NCI-H1417 treated with DMSO at 0.1 percent for 48 hours (cell line): ENCODE data around the gene CZIB.

Experiments
- DNase-seq: peaks from one replicate; lab custom pipeline; 2025; lab: John Stamatoyannopoulos, UW

CZIB gene

DNA sequence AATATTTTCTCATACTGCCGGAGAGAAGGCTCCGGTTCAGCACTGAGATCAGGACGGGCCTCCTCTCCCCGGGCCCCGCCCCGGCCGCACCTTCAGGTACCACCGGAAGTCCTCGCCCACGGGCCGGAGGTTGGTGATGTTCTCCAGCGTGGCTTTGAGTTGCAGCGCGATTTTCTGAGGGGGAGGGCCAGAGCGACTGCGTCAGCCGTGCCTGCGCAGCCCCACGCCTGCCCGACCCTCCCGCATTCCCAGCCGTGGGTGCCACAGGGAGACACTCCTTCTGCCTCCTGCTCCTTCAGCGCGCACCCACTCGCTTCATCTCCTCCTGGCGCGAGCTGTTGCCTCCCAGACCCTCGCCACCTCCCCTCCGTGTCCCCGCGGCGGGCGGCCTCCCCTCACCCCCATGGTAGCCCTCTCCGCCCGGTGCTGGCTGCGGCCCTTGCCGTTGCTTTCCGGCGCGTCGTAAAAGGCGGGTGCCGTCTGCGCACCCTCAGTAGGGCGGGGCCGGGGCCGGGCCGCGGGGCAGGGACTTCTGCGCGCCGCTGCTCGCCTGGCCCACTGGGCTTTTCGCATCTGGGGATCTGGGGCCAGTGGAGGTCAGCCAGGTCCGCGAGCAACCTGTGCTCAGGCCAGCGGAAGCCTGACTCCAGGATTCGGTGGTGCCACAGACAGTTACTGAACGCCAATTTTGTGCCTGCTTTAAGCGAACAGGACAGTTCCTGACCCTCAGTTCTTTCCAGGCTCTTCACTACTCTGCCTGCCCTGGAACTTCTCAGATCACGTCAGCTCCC is at the start of gene CZIB:
Gene CZIB (minus strand): TSS at position 464 of the 791 bp plus-strand sequence. CDS start 59 bp downstream, at position 405.
- peak; percentile 77 for DNase-seq

DNA sequence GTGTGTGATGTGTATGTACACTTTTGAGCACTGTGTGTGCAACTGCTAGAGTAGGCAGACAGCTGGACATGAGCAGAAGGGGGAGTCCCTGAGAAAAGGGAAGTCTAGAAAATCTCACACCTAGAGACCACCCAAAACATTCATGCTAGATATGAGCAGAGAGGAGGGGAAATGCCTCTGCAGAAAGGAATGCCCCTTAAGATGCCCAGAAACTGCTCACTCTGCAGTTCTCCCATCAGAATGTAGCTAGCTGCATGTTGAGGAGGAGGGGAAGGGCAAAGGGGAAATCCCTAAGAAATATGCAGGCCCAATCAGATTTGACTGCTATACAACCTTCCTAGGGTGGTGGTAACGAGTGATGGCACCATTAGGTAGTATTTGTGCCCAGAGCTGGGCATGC is 49.7 kb upstream of the CZIB start:
- DNase-seq: no peak

DNA sequence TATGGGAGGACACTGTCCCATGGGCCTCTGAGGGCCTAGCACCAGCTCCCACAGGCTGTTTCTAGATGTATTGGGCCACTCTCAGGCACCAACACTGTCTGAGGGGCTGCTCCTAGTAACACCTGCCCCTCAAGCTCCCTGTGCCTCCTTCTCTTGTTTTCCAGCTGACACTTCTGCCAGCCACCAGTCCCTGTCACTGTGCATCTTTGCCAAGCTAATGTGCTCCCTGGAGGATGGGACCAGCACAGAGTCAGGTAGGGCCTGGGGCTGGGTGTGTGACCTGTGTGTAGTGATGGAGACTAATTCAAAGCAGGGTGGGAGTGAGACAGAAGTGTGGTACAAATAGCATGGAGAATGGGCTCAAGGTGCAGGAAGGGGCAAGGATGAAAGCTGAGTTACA is 47.3 kb upstream of the CZIB start:
- no peak for DNase-seq

DNA sequence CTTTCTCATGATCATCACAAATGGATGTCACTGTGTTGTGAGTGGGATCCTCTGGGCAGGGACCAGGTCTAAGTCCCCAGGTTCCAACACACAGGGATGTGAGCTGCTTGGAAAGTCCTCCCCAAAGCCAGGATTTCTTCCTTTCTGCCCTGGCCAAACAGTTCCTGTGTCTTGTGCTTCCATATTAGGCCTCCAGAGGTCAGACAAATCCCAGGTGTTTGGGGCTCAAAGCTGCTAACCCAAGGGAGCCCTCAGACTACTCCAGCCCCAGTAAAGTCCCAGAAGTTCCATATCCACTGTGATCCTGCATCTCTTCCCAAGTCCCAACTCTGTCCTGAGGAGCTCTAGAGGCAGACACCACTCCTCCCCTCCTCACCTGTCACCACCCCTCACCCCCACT is 45.6 kb upstream of the CZIB start:
- DNase-seq: no peak

DNA sequence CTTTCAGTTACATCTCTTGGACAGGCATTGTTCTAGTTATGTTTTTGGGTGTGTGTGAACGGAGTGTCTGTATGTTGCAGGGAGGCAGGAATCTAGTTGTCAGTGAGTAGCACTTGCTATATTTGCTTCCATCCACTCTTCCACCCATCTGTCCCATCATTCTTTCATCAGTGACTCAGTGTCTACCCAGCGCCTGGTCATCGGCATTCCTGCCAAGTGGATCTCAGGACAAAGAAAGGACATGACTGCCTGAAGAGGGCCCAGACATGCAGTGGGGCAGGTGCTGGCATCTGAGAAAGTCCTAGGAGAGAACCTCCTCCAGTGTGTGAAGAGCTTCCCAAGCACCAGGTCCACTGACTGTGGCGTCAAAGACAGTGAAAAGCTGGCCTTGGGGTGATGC is 45.1 kb upstream of the CZIB start:
- DNase-seq: no peak

DNA sequence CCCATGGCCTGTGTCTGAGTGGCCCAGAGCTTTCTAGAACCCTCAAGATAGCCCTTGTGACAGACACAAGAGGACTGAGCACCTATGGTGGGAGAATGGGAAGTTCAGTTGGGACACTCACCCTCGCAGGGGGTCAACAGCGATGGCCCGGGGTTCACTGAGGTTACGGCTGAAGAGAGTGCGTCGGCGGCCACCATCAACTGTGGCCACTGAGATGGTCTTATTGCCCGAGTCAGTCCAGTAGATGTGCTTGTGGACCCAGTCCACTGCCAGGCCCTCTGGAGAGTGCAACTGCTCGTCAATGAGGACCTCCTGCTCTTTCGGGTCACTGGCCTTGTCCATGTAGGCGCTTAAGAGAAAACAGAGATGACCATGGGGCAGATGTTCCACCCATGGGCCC is 43.6 kb upstream of the CZIB start:
- DNase-seq: no peak

DNA sequence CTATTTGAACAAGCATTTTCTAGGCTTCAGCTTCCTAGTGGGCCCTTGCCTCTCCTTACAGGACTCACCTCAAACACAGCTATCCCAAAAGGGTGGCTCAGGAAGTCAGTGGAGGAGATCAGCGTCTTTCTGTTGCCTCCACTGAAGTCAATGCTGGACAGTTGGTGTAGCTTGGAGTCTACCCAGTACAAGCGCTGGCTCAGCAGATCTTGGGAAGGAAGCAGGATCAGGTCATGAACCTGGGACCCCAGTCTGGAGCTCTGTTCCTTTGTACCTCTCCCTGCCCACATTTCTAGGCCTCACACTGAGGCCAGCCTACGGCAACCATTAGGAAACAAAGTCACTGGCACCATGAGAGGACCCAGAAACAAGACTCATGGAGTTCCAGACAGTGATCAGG is 41.6 kb upstream of the CZIB start:
- DNase-seq: no peak

DNA sequence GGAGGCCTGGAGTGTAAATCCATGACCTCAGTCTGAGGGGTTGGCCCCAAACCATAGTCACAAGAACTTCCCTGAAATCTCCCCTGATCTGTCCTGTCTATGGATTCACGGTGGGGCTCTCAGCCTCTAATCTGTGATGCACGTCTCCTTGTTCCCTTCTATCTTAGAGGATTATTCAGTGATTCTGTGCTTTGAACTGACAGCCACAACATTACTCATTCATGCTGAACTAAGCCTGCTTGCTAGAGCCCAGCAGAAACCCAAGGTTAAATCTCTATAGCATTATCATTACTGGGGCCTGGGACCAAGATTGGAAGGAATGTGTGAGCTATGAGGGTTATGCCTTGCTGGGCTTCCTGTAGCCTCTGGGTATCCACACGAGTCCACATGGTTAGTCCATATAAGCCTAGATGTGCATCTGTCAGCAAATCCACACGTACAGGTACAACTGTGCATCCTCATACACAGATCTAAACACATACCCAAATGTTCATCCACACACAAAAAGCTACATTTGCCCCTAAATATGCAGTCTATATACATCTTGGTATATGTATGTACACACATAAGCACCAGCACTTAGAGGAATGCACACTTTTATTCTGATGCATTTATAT is 40.3 kb upstream of the CZIB start:
- DNase-seq: no peak

DNA sequence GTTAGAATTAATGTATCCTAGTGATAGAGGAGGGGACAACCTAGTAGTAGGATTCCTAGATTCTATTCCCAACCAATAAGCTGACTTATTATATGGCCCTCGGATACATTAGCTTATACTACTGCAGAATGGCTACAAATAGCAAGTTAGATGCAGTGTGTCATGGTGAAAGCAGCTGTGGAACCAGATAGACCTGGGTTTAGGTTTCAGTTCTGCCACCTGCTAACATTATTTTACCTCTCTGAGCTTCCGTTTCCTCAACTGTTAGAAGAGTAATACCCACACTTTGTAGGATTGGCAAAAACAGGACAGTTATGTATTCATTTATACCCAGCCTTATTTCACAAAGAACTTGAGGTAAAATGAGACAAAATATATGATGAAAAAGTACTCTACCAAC is 39.5 kb upstream of the CZIB start:
- DNase-seq: no peak

DNA sequence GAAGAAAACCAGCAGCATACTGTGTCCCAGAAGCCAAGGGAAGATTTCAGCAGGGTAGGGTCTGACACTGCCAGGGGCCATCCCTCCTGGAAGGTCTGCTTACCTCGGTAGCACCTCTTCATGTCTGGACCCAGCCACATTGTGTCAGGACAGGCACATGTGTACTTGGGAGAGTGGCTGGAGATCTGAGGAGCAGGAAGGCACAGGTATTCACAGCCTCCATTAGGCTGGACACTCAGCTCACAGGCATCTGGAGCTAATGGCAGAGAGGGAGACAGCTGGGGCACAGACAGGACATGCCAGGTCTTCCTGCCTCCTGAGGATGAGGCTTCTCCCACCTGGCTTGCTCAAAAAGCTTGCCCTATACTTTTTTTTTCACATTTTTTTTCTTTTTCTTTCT is 37.8 kb upstream of the CZIB start:
- no peak for DNase-seq

DNA sequence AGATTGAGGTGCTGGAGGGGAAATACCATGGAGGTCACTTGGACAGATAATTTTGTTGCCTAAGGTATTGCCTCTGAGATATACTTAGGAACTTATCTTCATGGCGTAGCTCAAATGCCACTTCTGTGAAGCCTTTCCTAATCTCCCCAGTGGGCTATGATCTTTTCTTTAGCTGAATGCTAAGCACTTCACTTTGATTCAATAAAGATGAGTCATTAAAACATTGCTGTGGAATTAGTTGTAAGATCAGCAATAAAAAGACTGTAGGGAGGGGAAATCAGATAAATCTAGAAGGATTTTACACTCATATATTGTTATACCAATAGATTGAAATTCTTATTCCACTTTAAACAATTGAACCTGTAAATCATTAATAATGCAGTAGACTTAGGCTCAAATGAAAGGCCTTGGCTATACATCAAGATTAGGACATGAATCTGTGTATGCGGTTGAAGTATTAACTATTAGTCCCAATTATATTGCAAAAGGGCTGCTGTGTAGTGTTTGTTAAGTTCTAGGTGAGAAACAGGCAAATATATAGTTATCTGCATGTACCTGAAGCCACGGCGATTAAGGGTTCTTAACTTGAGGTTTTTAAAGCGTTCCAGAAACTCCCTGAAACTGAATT is 37.1 kb upstream of the CZIB start:
- no peak for DNase-seq

DNA sequence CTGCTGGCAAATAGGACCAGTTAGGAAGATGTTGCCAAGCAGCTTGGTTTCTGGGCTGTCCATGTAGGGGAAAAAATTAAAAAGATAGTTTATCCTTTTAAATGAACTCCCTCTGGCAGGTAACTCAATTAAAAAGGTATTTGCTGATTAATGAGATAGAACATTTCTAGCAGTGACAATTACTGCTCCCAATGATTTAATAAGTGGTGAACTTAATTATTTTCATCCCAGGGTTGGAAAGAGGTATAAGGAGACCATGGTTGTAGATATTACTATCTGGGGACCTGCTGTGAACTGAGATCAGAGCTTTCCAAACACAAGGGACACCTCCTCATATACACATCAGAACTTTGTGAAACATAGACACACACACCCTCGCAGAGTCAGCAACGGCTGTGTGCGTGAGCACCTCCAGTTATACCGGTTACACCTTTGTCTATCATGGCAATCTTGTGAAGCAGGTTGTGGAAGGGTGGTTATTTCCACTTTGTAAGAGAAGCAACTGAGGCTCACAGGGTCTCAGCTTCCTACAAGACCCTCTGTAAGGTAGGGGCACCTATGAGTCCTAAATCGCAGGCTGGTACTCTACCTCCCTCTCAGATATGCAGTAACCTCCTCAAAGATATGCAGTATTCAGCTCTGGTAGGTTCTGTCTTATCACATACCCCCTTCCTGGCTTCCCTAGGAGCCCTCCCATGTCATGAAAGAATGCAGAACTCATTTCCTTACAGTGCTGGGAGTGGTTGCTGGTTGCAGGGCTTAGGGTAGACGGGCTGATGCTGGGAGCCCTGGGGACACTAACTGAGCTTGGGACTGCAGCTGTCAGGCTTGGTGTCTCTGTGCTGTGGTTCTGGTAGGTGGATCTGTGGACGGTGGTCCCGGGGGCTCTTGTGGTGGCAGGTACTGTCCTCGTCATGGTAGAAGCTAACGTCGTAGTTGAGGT is 36.3 kb upstream of the CZIB start:
- no peak for DNase-seq

DNA sequence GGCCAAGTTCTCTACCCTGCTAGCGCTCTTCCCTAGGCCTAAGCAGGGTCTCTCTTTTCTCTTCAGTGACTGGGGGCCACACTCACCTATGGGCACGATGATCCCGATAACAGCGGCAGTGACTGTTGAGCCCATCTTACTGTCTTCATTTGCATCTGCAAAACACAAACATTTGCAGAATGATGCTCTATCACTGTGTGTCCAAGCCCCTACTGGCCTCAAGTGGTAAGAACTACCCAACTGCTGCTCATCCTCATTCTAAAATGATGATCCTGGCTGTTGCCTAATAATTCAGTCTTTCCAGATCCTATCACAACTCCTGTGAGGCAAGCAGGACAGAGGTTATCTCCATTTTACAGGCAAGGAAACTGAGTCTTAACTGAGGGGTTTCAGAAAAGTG is 34.6 kb upstream of the CZIB start:
- no peak for DNase-seq

DNA sequence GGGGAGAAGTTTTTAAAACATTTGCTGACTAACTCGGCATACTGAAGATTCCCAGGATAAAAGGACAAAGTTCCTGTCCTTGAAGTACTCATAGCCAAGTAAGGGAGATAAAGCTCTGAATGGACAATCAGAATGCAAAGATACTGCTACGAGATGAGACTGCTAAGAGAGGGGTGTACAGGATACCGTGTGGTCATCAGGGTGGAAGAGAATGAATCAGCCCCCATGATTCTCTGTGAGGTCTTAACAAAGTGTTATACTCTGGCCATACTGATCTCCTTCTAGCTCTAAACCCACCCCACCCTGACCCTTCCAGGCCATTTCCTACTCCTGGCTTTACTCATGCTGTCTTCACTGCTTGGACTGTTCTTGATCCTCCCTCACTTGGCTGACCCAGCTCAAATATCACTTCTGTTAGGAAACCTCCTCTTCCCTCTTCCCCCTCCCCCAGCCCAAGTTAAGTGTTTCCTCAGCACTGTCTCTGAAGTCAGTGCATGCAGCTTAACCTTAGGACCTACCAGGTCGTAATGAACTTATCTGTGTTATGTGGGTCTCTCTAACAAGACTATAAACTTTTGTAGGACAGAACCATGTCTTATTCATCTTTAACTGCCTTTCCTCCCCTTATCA is 33.7 kb upstream of the CZIB start:
- no peak for DNase-seq

DNA sequence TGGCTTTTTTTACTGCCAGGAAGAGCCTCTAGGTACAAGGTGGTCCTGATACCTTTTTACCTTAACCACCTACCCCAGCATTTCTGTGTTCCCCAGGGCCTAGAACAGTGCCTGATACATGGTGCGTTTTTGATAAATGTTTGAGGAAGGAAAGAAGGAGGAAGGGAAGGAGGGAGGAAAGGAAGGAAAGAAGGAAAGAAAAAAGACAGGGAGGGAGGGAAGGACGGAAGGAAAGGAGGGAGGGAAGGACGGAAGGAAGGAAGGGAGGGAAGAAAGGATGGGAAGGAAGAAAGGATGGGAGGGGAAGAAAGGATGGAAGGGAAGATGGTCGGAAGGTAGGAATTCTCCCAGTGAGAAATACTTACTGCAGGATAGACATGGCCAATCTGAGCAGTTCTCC is 29.9 kb upstream of the CZIB start:
- no peak for DNase-seq

DNA sequence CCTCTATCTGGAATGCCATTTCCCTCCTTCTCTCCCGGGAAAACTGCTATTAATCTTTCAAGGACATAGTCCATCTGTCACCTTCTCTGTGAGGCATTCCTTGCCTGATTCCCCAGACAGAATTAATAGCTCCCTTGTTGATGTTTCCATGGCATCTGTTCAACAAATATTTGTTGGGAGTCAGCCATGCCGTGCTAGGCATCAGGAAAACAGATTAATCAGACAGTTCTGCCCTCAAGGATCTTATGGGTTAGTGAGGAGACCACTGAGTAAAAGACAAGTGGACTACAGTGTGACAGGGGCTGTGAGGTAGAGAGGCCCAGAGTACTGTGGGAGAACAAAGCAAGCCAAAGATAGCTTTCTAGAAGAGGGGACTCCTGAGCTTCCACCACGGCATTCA is 29.3 kb upstream of the CZIB start:
- no peak for DNase-seq

DNA sequence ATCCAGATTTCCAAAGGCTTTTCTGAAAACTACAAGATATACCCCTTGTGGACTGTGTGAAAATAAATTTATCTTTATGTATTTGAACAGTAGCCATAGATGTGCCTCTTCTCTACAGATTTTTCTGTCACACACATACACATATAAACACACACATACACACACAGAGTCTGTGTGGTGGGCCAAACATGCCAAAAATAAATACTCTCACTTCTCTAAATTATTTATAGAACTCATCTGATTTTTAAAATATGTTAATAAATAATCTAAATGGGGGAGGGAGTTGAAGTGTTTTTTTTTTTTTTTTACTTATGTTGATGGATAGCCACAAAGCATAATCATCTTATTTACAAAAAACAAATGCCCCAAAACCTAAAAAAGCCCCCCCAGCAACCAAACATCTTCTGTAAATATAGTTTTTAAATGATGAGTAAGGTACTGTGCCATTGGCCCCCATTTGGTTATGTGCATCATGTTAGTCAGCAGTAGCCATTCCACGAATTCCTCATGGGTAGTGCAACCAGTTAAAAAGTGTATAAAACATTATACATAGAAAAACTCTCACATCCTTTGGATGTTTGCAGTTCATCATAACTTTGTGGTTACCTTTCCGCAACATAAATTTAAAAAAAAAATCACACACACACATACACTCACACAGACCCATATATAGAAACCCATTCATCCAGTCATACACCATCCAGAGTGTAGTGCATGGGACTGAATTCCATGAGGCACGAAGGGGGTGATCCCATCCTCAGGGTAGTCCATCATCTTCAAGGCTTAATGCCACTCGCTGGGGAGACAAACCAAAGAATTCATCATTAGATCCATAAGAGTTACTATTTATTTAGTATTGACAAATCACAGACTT is 26.1 kb upstream of the CZIB start:
- DNase-seq: no peak

DNA sequence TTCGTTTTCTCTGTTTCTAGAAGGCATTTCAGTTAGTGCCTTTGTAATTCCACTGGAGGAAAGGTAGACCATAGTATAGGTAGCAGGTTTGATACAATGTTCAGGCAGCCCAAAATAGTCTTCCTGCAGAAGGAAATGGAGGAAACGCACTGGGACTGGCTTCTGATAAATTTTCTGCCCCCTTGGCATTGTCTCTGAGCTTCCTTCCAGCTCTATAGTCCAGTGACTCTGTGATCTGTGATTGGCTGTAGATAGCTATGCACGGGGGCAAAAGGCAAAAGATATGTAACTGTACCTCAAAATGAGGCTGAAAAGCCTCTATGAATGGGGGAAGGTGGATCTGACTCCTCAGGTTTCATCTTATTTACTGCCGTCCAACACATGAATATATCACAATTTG is 23.7 kb upstream of the CZIB start:
- DNase-seq: no peak

DNA sequence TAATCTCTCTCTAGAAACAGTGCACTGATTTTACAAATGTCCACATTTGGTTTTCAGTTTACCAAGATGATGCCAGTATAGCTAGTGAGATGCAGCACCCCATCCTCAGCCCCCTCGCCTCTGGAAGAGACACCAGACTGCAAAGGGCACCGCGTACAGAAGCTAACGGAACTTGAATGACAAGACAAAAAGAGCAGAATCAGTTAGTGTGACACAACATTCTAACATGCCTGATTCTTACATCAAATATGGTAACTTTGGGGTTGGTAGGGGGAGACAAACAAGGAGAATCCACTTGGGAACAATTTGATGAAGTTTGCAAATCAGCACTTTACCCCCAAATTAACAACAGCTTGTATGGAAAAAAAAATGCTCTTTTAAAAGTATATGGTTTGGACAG is 21.9 kb upstream of the CZIB start:
- no peak for DNase-seq

DNA sequence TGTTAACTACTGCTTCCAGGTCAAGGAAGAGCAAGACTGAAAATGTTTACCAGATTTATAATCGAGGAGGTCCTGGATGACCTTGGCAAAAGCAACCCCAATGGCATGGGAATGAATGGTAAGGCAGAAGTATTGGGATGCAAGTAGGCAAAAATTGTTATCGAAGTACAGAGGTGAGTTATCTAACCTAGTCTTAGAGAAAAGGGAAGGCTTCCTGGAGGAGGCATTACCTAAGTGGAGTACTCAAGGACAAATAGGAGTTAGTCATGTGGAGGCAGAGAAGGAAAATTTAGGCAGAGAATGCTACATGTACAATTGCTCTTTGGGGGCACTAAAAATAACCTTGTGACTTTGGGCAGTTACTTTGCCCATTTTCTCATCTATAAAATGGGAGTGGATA is 21.4 kb upstream of the CZIB start:
- no peak for DNase-seq
